Endothelial cell of umbilical vein (primary cell): Measurements from ENCODE around the gene NUDT13.

Source experiments
- EZH2 ChIP-seq: IDR thresholded peaks from 2 replicates; pipeline ENCODE4 v1.6.1; 2012; ENCODE audit warnings: borderline replicate concordance, low read depth, mild to moderate bottlenecking, moderate library complexity, low read length, inconsistent platforms; ENCODE audit not compliant: severe bottlenecking
- JUN ChIP-seq: IDR thresholded peaks from 2 replicates; pipeline ENCODE4 v1.6.1; 2011; ENCODE audit warnings: borderline replicate concordance, low read depth; ENCODE audit not compliant: insufficient read length, insufficient read depth
- MYC ChIP-seq: IDR thresholded peaks from one replicate; pipeline ENCODE4 v1.6.1; 2011; ENCODE audit warnings: mild to moderate bottlenecking, low read depth, low read length
- POLR2A ChIP-seq: IDR thresholded peaks from 2 replicates; pipeline ENCODE4 v1.6.1; 2012; ENCODE audit warnings: low read depth, mild to moderate bottlenecking, control low read depth, low read length
- POLR2AphosphoS5 ChIP-seq: IDR thresholded peaks from 2 replicates; pipeline ENCODE4 v1.6.1; 2012; ENCODE audit warnings: low read depth, mild to moderate bottlenecking, control low read depth, low read length, moderate library complexity; ENCODE audit not compliant: insufficient read depth
- TF ChIP-seq, protein P1 (sequence below), 2 donors: IDR thresholded peaks; 1 replicate in 1 of 2; 2 replicates in 1 of 2; pipeline ENCODE4 v1.5.1; 2011; ENCODE audit warnings: low read length in 2 of 2, mild to moderate bottlenecking in 2 of 2, moderate library complexity in 2 of 2, control low read depth in 1 of 2, inconsistent platforms in 1 of 2, low read depth in 1 of 2; ENCODE audit not compliant: insufficient read depth in 1 of 2; ENCODE audit errors: extremely low read depth in 1 of 2
- TF ChIP-seq, protein P2 (sequence below): IDR thresholded peaks from 2 replicates; pipeline ENCODE4 v1.6.1; 2011; ENCODE audit not compliant: insufficient read depth, insufficient read length

DNA sequence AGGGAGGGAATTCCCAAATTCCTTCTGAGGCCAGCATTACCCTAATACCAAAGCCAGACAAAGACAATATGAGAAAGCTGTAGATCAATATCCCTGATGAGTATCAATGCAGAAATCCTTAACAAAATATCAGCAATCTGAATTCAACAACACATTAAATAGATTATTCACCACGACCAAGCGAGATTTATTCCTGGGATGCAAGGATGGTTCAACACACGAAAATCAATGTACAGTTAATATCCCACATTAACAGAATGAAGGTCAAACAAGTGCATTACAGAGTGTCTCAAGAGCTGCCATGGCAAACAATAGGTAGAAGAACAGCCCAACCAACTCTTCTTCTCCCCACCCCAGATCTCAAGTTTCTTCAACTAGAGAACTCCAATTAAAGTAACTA lies 51.4 kb downstream of the NUDT13 start:
- TF ChIP-seq JUN (no peak), POLR2A (no peak), POLR2AphosphoS5 (no peak), EZH2 (no peak), MYC (no peak)
- TF ChIP-seq, protein P1, sequence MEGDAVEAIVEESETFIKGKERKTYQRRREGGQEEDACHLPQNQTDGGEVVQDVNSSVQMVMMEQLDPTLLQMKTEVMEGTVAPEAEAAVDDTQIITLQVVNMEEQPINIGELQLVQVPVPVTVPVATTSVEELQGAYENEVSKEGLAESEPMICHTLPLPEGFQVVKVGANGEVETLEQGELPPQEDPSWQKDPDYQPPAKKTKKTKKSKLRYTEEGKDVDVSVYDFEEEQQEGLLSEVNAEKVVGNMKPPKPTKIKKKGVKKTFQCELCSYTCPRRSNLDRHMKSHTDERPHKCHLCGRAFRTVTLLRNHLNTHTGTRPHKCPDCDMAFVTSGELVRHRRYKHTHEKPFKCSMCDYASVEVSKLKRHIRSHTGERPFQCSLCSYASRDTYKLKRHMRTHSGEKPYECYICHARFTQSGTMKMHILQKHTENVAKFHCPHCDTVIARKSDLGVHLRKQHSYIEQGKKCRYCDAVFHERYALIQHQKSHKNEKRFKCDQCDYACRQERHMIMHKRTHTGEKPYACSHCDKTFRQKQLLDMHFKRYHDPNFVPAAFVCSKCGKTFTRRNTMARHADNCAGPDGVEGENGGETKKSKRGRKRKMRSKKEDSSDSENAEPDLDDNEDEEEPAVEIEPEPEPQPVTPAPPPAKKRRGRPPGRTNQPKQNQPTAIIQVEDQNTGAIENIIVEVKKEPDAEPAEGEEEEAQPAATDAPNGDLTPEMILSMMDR (IDR thresholded peaks at IDR 0.05; ENCODE audit: extremely low read depth in 1 of 2, insufficient read depth in 1 of 2, low read depth in 1 of 2, low read length in 2 of 2): no peak
- TF ChIP-seq, protein P2, sequence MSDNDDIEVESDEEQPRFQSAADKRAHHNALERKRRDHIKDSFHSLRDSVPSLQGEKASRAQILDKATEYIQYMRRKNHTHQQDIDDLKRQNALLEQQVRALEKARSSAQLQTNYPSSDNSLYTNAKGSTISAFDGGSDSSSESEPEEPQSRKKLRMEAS: no peak
